NB4 (cell line): Measurements from ENCODE around the gene PLEKHA6.

ENCODE experiments used
- CTCF ChIP-seq: IDR thresholded peaks from one replicate; pipeline ENCODE4 v1.5.1; 2012; ENCODE audit warnings: low read depth, low read length
- MYC ChIP-seq: IDR thresholded peaks from 2 replicates; pipeline ENCODE4 v1.6.1; 2011; ENCODE audit warnings: low read depth, low read length
- POLR2A ChIP-seq: IDR thresholded peaks from 2 replicates; pipeline ENCODE4 v1.6.1; 2011; ENCODE audit warnings: mild to moderate bottlenecking; ENCODE audit not compliant: insufficient read length; ENCODE audit errors: extremely low read depth
- TF ChIP-seq, protein P1 (sequence below): IDR thresholded peaks from 2 replicates; pipeline ENCODE4 v1.6.1; 2011; ENCODE audit warnings: low read depth, low read length

GRCh38 chr1:204259782-204260181, 99.9 kb downstream of the PLEKHA6 start:
- TF ChIP-seq CTCF (no peak), POLR2A (no peak), MYC (no peak)
- TF ChIP-seq, protein P1, sequence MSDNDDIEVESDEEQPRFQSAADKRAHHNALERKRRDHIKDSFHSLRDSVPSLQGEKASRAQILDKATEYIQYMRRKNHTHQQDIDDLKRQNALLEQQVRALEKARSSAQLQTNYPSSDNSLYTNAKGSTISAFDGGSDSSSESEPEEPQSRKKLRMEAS = no peak
